Stimulated activated CD4-positive, alpha-beta T cell treated with anti-CD3 and anti-CD28 coated beads, Interleukin-4, amount 100 ng/mL, for 4 hours (primary cell): ENCODE measurements around the gene RMDN3.

Experiments used
- DNase-seq, 2 experiments: peaks; one replicate each; pipeline ENCODE4 v3.0.0-alpha.2; 2020

Gene RMDN3

GRCh38 chr15:40747685-40748631 lies 7.1 kb downstream of the RMDN3 start:
- DNase-seq = no peak

- no peak for DNase-seq
Observed at GRCh38 chr15:40746916-40747418, 8.1 kb downstream of the RMDN3 start.

GRCh38 chr15:40744815-40745152 lies 10.3 kb downstream of the RMDN3 start:
- DNase-seq = no peak

- DNase-seq = peak; percentile 28 to 58
Observed at GRCh38 chr15:40743921-40744814, 10.9 kb downstream of the RMDN3 start.

DNA sequence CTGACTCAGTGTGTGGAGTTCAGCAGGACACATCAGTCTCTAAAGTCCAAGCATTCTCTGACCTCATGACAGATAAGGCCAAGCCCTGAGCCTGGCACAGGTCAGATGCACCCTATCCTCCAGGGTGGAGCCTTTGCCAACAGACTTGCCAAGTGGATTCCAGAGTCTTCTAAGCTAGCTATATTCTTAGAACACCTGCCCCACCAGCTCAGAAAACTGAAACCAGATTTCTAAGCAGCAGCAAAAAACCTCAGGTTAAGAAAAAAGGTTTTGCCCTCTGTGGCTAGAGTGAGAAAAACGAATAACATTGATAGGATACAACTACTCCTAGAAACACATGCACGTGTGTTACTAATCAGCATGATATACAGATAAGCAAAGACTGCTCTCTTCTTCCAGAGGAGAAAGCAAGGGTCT lies 11.6 kb downstream of the RMDN3 start:
- DNase-seq = no peak

DNA sequence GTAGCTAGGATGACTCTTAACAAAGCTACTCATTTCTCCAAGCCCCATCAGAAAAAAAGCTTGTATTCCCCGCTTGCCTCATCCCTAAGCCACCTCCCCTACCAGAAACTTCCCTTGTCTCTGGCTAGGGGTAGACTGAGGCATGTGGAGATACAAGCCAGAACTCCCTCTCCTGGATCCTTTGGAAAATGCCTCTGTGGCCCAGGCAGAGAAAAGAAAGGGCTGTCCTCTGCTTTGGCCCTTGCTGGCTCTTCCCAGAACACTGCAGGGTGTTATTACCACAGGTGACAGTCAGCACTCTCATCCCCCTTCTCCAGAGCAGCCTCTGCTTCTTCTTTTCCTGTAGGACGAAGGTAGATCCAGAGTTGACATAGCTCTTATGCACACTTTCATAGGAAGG lies 15.2 kb downstream of the RMDN3 start:
- no peak for DNase-seq

DNA sequence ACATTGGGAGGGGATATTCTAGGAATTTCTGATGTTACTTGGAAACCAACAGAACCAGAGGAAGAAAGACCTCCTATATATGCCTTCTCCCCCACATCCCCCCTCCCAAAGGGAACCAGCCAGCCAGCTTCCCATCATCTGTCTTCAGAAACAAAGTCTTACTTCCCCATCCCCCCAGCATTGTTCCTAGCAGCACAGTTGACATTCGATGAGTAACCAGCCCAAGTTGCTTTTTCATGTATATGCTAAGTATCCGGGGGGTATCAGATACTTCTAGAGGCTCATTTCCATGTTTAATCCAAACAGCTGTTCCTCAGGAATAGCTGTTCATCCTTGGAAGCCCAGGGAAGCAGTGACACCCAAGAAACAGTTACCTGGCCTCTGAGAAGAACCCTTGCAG lies 16.0 kb downstream of the RMDN3 start:
- no peak for DNase-seq

DNA sequence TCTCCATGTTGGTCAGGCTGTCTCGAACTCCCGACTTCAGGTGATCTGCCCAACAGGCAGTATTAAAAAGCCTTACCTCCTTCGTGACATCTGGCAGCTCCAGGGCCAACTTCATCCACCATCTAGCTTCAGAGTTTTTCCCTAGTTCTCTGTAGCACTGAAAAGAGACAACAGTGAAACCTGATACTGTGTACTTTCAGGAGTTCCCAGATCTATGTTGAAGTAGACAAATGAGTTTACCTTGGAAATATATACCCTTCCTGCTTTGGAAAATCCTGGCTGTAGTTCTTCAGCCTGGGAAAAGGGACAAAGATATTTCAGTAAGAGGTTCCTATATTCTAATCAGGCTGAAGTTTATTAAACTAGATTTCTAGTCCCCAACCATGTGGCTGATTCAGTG lies 18.0 kb downstream of the RMDN3 start:
- no peak for DNase-seq

GRCh38 chr15:40736575-40736974 lies 18.5 kb downstream of the RMDN3 start:
- no peak for DNase-seq

- no peak for DNase-seq
Observed at GRCh38 chr15:40731034-40731433, 24.0 kb downstream of the RMDN3 start.

GRCh38 chr15:40723919-40724318 lies 31.1 kb downstream of the RMDN3 start:
- no peak for DNase-seq

GRCh38 chr15:40722934-40723333 lies 32.1 kb downstream of the RMDN3 start:
- no peak for DNase-seq

GRCh38 chr15:40722354-40722753 lies 32.7 kb downstream of the RMDN3 start:
- DNase-seq = no peak

GRCh38 chr15:40721701-40722100 lies 33.4 kb downstream of the RMDN3 start:
- no peak for DNase-seq

DNA sequence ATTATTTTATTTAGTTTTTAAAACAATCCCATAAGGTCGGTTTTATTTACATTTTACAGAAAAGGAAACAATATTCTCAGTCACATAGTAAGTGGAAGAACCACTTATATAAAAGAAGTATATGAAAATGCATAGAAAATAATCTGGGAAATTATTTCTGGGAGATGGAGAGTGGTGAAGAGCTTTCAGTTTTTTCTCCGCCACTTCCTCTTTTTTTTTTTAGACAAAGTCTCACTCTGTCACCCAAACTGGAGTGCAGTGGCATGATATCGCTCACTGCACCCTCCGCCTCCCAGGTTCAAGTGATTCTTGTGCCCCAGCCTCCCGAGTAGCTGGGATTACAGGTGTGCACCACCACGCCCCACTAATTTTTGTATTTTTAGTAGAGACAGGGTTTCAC lies 38.9 kb downstream of the RMDN3 start:
- DNase-seq = no peak

DNA sequence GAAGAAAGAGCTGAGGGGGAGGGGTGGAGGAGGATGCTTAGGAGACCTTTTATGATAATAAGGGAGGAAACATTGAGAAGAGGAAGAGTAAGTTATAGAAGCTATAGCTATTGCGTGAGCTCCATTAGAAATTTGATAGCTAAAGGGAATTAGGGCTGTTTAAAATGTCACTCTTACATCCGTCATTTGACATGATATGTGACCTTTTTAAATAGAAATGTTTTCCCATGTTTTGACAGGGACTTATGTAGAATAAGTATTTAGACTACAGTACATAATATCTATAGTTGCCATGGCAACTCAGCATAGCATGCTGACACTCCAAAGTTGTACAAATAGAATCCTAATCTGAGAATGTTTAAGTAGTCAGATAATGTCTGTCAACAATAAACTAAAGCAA lies 40.9 kb downstream of the RMDN3 start:
- DNase-seq = no peak

GRCh38 chr15:40706121-40706520 lies 48.9 kb downstream of the RMDN3 start:
- DNase-seq = no peak

DNA sequence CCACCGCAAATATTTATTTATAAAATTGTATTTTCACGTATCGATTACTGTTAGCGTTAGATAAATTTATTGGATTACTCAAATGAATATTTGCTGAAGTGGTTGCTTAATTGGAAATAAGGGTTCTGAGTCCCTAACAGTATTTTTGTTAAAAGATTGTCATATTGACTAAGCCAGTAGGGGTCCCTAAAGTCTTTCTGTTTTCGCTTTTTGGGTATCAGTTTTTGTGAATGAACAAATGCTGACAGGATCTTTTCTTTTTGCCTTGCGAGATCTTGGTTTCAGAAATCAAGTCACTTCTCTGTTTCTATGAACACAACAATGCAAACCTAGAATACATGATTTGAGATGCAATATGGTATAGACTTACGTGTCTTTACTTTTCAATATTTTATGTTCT lies 53.0 kb downstream of the RMDN3 start:
- no peak for DNase-seq

DNA sequence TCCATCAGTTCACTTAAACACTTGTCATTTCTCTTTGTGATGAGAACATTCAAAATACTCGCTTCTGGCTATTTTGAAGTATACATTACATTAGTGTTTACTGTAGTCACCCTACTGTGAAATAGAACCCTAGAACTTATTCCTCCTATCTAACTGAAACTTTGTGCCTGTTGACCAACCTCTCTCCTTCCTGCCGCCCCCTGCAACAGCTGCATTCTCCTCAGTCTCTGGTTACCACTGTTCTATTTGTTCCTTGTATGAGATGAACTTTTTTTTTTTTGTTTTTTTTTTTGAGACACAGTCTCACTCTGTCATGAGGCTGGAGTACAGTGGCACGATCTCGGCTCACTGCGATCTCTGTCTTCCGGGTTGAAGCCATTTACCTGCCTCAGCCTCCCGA lies 57.1 kb downstream of the RMDN3 start:
- no peak for DNase-seq

- no peak for DNase-seq
Observed at GRCh38 chr15:40696228-40696627, 58.8 kb downstream of the RMDN3 start.

DNA sequence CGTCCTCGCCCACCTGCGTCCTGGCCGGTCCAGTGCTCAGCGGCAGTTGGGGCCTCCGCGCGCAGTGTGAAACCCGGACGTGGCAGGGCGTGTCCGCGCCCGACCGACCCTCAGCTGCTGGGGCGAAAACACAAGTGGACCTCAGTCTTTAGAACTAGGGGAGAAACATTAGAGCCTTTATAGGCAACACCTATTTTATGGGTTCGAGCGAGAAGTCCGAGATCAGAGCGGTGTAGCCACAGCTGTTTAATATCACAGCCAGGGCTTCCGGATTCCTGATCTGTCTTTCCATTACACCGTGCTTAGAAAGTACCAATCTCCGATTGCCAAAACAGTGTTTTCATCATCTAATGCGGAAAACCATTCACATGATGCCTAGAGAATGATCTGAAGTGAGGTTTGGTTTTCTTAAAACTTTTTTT lies 59.6 kb downstream of the RMDN3 start:
- DNase-seq = no peak

- peak; percentile 89 for DNase-seq
Observed at GRCh38 chr15:40694688-40695468, 60.2 kb downstream of the RMDN3 start, which contains the start of gene RAD51. RAD51 (plus strand) TSS chr15:40695174; CDS start chr15:40698759, 3,585 bp downstream.
